HG03066 (cell line): Measurements from ENCODE around the gene KLF8.

Experiments used
- ATAC-seq: cut with Tn5 transposase; IDR thresholded peaks from one replicate; pipeline ENCODE4 v1.9.1; 2021; ENCODE audit warnings: low read depth; ENCODE audit not compliant: unreplicated experiment

Gene KLF8

GRCh38 chrX:56308726-56309125 lies 76.6 kb downstream of the KLF8 start:
- ATAC-seq: no peak

GRCh38 chrX:56309881-56310280 lies 77.7 kb downstream of the KLF8 start:
- ATAC-seq: no peak

GRCh38 chrX:56310581-56310980 lies 78.4 kb downstream of the KLF8 start:
- no peak for ATAC-seq

- no peak for ATAC-seq
Measured at GRCh38 chrX:56313308-56313707, 81.2 kb downstream of the KLF8 start.

GRCh38 chrX:56314334-56314733 lies 82.2 kb downstream of the KLF8 start:
- ATAC-seq: no peak

- no peak for ATAC-seq
Measured at GRCh38 chrX:56318076-56318475, 85.9 kb downstream of the KLF8 start.

GRCh38 chrX:56319165-56319564 lies 87.0 kb downstream of the KLF8 start:
- no peak for ATAC-seq
